Esophagus muscularis mucosa (tissue), 4 donors: ENCODE measurements around the gene IFNLR1. TPM values are rescaled to one million over a fixed set of nuclear protein-coding genes. Genes with fewer than 3 reads are reported as not detected.

Source experiments
- DNase-seq: peaks from one replicate; pipeline ENCODE4 v3.0.0-alpha.2; 2017; ENCODE audit errors: extremely low spot score
- H3K27ac ChIP-seq, 4 donors: fragments of 200-600 bp; sonication (generic); replicated peaks in 1 of 4; 1 replicate in 3 of 4; 2 replicates in 1 of 4; pipeline ENCODE4 v1.5.1; 2016 to 2019; ENCODE audit warnings: mild to moderate bottlenecking in 1 of 4
- H3K27me3 ChIP-seq, 4 donors: fragments of 200-600 bp; sonication (generic); one replicate each; pipeline versions ENCODE4 v1.5.1 to v1.6.0; 2016 to 2019
- H3K36me3 ChIP-seq, 4 donors: fragments of 200-600 bp; sonication (generic); one replicate each; pipeline ENCODE4 v1.5.1; 2016 to 2019
- H3K4me1 ChIP-seq, 4 donors: fragments of 200-600 bp; sonication (generic); one replicate each; pipeline ENCODE4 v1.5.1; 2016 to 2019
- H3K4me3 ChIP-seq, 4 donors: fragments of 200-600 bp; sonication (generic); 1 replicate in 2 of 4; 2 replicates in 2 of 4; pipeline ENCODE4 v1.5.1; 2016 to 2019; ENCODE audit warnings: mild to moderate bottlenecking in 4 of 4, moderate library complexity in 1 of 4
- H3K9me3 ChIP-seq, 4 donors: fragments of 200-600 bp; sonication (generic); 1 replicate in 3 of 4; 2 replicates in 1 of 4; pipeline ENCODE4 v1.5.1; 2016 to 2019
- EP300 ChIP-seq: sonication (generic); formaldehyde crosslinking; IDR thresholded peaks from one replicate; pipeline ENCODE4 v1.6.1; 2017; ENCODE audit warnings: antibody characterized with exemption
- POLR2A ChIP-seq: fragments of 450-650 bp; IDR thresholded peaks from one replicate; pipeline ENCODE4 v1.6.1; 2017; ENCODE audit warnings: antibody characterized with exemption, moderate library complexity, mild to moderate bottlenecking, low read depth
- POLR2AphosphoS5 ChIP-seq, 2 donors: sonication (generic); formaldehyde crosslinking; IDR thresholded peaks; one replicate each; pipeline ENCODE4 v1.6.1; 2017; ENCODE audit warnings: antibody characterized with exemption in 2 of 2
- WGBS: methylation state at CpG from one replicate; pipeline ENCODE4 v1.1.5; 2018; 5-methylcytosine and 5-hydroxymethylcytosine counted together
- intact Hi-C: fragments of 100-400 bp; cut with DNase I; formaldehyde crosslinking; loops from one replicate; pipeline ENCODE4 v1.15.1; 2023
- total RNA-seq, 4 donors: library from RNA; depleted of rRNA; stranded (reverse); fragments of >200 nt; gene quantifications; one replicate each; pipeline versions ENCODE4 v1.1.0 to v1.2.1, GENCODE V29; 2016
- TF ChIP-seq, protein P1 (sequence below), 3 experiments: fragments of 200-600 bp in 2 of 3; fragments of 450-650 bp in 1 of 3; sonication (generic) in 2 of 3; IDR thresholded peaks; one replicate each; pipeline ENCODE4 v1.5.1; 2017 to 2019; ENCODE audit warnings: antibody characterized with exemption in 3 of 3, mild to moderate bottlenecking in 2 of 3, moderate library complexity in 1 of 3

Gene IFNLR1
- total RNA-seq, 4 donors from 2014 or later = 0.50 to 2.0 (median 1.2) TPM

DNA sequence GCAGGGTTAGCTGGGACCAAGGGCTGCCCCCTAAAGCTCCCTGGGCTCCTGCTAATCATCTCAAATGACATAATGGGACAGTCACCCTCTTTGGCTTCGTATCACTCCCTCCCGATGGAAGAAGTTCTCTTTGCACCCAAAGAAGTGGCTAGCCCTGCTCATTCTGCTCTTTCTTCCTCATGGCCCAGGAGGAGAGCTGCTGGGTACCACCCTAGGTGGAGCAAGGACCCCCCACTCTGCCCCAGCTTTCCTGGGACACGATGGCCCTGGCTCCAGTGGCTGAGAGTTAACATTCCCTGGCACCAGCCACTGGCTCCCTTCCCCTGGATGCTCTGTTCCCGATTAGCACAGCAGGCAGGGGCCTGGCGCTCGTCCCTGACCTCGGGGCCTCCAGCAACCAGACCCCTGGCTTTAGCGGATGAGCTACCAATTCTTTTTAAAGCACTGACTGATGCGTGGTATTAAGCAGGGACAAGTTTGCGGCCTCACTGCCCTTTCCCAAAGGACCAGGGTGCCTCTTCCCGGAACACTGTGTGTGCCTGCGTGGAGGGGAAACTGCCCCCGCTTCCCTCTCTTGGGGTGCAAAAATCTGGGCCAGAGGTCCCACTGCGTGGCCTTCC is 76.3 kb downstream of the IFNLR1 start:
- DNase-seq = no peak
- peaks cover 0 to 22% (median 0%) of the 10 kb centered on the region in 4 donors for H3K36me3 ChIP-seq
- H3K27ac ChIP-seq = peak overlapping the region; percentile 38 to 63 (median 55)
- WGBS = 89% methylated on average over 7 of the region's 14 CpGs
- no peak for TF ChIP-seq POLR2AphosphoS5 (IDR thresholded peaks at IDR 0.05)
- TF ChIP-seq, protein P1, sequence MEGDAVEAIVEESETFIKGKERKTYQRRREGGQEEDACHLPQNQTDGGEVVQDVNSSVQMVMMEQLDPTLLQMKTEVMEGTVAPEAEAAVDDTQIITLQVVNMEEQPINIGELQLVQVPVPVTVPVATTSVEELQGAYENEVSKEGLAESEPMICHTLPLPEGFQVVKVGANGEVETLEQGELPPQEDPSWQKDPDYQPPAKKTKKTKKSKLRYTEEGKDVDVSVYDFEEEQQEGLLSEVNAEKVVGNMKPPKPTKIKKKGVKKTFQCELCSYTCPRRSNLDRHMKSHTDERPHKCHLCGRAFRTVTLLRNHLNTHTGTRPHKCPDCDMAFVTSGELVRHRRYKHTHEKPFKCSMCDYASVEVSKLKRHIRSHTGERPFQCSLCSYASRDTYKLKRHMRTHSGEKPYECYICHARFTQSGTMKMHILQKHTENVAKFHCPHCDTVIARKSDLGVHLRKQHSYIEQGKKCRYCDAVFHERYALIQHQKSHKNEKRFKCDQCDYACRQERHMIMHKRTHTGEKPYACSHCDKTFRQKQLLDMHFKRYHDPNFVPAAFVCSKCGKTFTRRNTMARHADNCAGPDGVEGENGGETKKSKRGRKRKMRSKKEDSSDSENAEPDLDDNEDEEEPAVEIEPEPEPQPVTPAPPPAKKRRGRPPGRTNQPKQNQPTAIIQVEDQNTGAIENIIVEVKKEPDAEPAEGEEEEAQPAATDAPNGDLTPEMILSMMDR (IDR thresholded peaks at IDR 0.05) = no peak
- no peak for TF ChIP-seq EP300
- TF ChIP-seq POLR2A = no peak
- H3K27me3 ChIP-seq = no peaks in the 10 kb centered on the region
- H3K4me1 ChIP-seq = peaks cover 19 to 48% (median 35%) of the 10 kb centered on the region in 4 donors
- intact Hi-C loops = no loop called here
- H3K9me3 ChIP-seq = no peaks in the 10 kb centered on the region
- H3K4me3 ChIP-seq = peak overlapping the region in 1 of 4 donors; percentile 46

DNA sequence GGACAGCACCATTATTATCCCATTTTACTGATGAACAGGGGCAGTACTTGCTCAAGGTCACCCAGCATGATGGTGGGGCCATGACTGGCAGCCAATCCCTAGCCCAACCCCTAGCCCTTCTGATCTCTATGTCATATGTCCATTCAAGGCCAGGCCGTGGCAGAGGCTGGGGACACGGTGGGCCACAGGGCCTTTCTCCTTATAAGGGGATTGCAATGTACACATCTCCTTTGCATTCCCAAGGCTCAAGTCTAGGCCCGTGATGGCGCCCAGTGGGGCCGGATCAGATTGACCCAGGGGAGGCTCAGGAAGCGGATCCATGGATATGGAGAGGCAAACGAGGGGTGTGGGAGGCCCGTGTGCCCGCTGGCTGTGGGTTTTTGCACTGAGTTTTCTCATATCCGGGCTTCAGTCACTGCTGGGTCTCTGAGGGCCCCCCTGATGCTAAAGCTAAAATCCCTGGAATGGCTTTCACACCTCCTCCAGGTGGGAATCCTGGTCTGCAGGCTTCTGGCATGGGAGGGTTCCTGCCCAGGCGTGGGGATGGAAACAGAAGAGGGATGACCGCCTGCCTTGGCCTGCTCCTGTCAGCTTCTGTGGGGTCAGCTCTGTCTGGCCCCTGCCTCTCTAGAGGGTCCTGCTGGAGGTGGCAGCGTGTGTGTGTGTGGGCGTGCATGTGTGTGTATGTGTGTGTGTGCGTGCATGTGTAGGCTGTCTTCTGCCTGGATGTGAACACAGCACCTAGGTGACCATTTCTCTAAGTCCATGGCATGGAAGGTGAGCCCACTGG is 77.2 kb downstream of the IFNLR1 start:
- no peaks in the 10 kb centered on the region for H3K9me3 ChIP-seq
- peaks cover 0 to 30% (median 0%) of the 10 kb centered on the region in 4 donors for H3K36me3 ChIP-seq
- H3K27me3 ChIP-seq = no peaks in the 10 kb centered on the region
- 84% methylated on average over 9 of the region's 15 CpGs for WGBS
- no peak overlapping the region for H3K4me3 ChIP-seq
- H3K27ac ChIP-seq = peak overlapping the region in 3 of 4 donors; percentile 50 to 63 (median 60)
- DNase-seq = no peak
- TF ChIP-seq, protein P1 (IDR thresholded peaks at IDR 0.05) = no peak
- no peak for TF ChIP-seq EP300
- TF ChIP-seq POLR2AphosphoS5 (IDR thresholded peaks at IDR 0.05) = no peak
- TF ChIP-seq POLR2A = no peak
- H3K4me1 ChIP-seq = peaks cover 19 to 55% (median 37%) of the 10 kb centered on the region in 4 donors
- intact Hi-C loops = loop anchor here (2.0 kb wide), 1 partner anchor 39 kb away; no protein-coding TSS in a partner anchor

DNA sequence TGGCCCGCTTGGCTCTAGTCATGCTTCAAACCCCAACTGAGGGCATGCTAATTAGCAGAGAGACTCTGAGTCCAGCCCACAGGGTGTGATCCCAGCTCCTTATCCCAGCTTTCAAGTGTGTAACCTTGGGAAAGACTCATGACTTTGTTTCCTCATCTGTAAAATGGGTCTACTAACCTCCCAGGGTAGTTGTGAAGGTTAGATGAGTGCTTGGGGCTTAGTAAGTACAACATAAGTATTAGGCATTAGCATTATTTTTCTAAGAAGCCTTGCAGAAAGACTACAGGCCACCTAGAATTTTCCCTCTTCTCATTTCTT is 78.0 kb downstream of the IFNLR1 start:
- TF ChIP-seq, protein P1 (IDR thresholded peaks at IDR 0.05) = no peak
- no peak for TF ChIP-seq POLR2AphosphoS5 (IDR thresholded peaks at IDR 0.05)
- no peak for TF ChIP-seq POLR2A
- no peak for TF ChIP-seq EP300
- intact Hi-C loops = loop anchor here (2.0 kb wide), 1 partner anchor 38 kb away; no protein-coding TSS in a partner anchor
- no peaks in the 10 kb centered on the region for H3K9me3 ChIP-seq
- no peaks in the 10 kb centered on the region for H3K27me3 ChIP-seq
- no CpG with 5 or more reads among the region's 1 CpG for WGBS
- no peak for DNase-seq
- H3K36me3 ChIP-seq = peaks cover 0 to 38% (median 0%) of the 10 kb centered on the region in 4 donors
- H3K27ac ChIP-seq = peak overlapping the region in 3 of 4 donors; percentile 4 to 60 (median 43)
- H3K4me1 ChIP-seq = peaks cover 19 to 62% (median 37%) of the 10 kb centered on the region in 4 donors
- H3K4me3 ChIP-seq = no peak overlapping the region

DNA sequence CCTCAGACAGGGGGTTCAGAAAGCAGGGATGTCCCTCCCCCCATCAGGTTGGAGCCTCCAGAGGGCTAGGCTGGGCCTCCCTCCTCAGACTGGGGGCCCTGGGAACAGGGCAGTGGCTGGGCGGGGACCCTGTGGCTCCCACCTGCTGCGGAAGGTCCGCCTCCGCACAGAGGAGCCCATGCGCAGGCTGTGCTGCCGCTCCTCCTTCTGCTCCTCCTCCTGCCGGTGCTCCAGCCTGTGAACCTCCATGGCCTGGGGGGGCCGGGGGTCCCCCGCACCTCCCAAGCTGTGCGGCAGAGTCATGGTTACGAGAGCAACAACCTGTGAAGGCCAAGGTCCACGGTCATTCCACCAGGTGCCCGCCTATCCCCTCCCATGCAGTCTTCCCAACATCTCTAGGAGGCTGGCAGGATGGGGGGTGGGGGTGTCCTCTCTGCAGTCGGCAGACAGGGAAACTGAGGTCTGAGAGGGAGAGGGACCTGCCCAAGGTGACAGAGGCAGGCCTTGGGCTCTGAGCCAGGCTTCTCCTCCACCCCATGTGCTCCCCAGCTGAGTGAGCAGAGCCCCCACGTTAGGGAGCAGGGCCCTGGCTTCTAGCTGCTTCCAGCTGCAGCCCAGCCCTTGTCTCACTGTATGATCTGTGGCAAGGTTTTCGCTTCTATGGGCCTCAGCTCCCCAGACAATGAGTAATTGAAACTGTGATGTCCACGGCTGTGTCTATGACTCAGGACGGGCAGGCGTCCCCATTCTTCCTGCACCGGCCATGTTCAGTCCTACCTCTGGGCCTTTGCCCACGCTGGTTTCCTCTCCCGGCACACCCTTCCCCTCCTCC is 78.5 kb downstream of the IFNLR1 start:
- H3K9me3 ChIP-seq = no peaks in the 10 kb centered on the region
- intact Hi-C loops = loop anchor here (2.0 kb wide), 1 partner anchor 38 kb away; no protein-coding TSS in a partner anchor
- H3K4me1 ChIP-seq = peaks cover 23 to 68% (median 41%) of the 10 kb centered on the region in 4 donors
- no peak for DNase-seq
- no peak for TF ChIP-seq POLR2AphosphoS5 (IDR thresholded peaks at IDR 0.05)
- TF ChIP-seq POLR2A = peak; percentile 23
- peak overlapping the region in 3 of 4 donors; percentile 39 to 60 (median 43) for H3K27ac ChIP-seq
- WGBS = 81% methylated on average over 19 of the region's 22 CpGs
- H3K27me3 ChIP-seq = no peaks in the 10 kb centered on the region
- peaks cover 0 to 41% (median 0%) of the 10 kb centered on the region in 4 donors for H3K36me3 ChIP-seq
- H3K4me3 ChIP-seq = no peak overlapping the region
